Measurements from ENCODE around the gene NDST4.

The NDST4 gene

GRCh38 chr4:114782415-114783214 lies 330.8 kb downstream of the NDST4 start:
- no peak for FAIRE-seq

GRCh38 chr4:114780205-114780604 lies 333.2 kb downstream of the NDST4 start:
- FAIRE-seq, result no peak
